Measurements from ENCODE around the gene MET. TPM values are rescaled to one million over a fixed set of nuclear protein-coding genes. Genes with fewer than 3 reads are reported as not detected.
A peak's percentile ranks its signal among the peaks of the same experiment; 100 is the strongest.

Gene MET
- total and polyA plus RNA-seq, 2 of the 13 experiments (the other 11 are each of a cell fraction or from before 2014, with no cell fraction given): 21.8 to 31.5 TPM

- TF ChIP-seq HNF1A (IDR thresholded peaks at IDR 0.05; ENCODE audit: low read depth) (0 out of 2 replicates have a peak, but pooled peaks have one; percentile 25), HNF1A (CRISPR knock-in tag; IDR thresholded peaks at IDR 0.05; ENCODE audit: borderline replicate concordance) (peak; percentile 46; the same call in 1 of the 2 replicates), MED1 (CRISPR knock-in tag; IDR thresholded peaks at IDR 0.05) (peak; percentile 63), MTA3 (CRISPR knock-in tag; IDR thresholded peaks at IDR 0.05) (no peak), ZUFSP (CRISPR knock-in tag; IDR thresholded peaks at IDR 0.05; ENCODE audit: borderline replicate concordance) (no peak), ZFAT (CRISPR knock-in tag; conservative IDR thresholded peaks at IDR 0.05) (no peak), MLX (CRISPR knock-in tag; IDR thresholded peaks at IDR 0.05) (no peak), IRF2 (CRISPR knock-in tag; IDR thresholded peaks at IDR 0.05) (peak; percentile 41; the same call in 1 of the 2 replicates), RARA (CRISPR knock-in tag; IDR thresholded peaks at IDR 0.05) (0 out of 2 replicates have a peak, but pooled peaks have one; percentile 26), CERS6 (CRISPR knock-in tag; IDR thresholded peaks at IDR 0.05) (no peak), MXD3 (CRISPR knock-in tag; IDR thresholded peaks at IDR 0.05) (no peak), SOX5 (CRISPR knock-in tag; IDR thresholded peaks at IDR 0.05; ENCODE audit: borderline replicate concordance) (peak; percentile 71; the same call in 1 of the 2 replicates), ZNF138 (CRISPR knock-in tag; IDR thresholded peaks at IDR 0.05; ENCODE audit: low read depth) (no peak), DMAP1 (CRISPR knock-in tag; IDR thresholded peaks at IDR 0.05) (no peak), RBFOX2 (IDR thresholded peaks at IDR 0.05; ENCODE audit: low read depth, low read length) (no peak), POLR2AphosphoS2 (IDR thresholded peaks at IDR 0.05; ENCODE audit: low read depth, low read length) (no peak), RCOR2 (CRISPR knock-in tag; IDR thresholded peaks at IDR 0.05) (peak; percentile 29; the same call in 1 of the 2 replicates), NONO (IDR thresholded peaks at IDR 0.05) (no peak), NONO (CRISPR knock-in tag; conservative IDR thresholded peaks at IDR 0.05) (no peak), ZNF350 (CRISPR knock-in tag; IDR thresholded peaks at IDR 0.05; ENCODE audit: borderline replicate concordance, low read depth) (no peak), ZBTB2 (CRISPR knock-in tag; IDR thresholded peaks at IDR 0.05; ENCODE audit: low read depth) (no peak), NR2F6 (IDR thresholded peaks at IDR 0.05) (peak; percentile 48), NR2F6 (CRISPR knock-in tag; IDR thresholded peaks at IDR 0.05) (peak; percentile 55; the same call in 1 of the 2 replicates)
Observed at GRCh38 chr7:116710764-116711452, 38.9 kb downstream of the MET start (continued).

All from HepG2 (cell line).